GM15510 (cell line): ENCODE measurements around the gene PGM2.

Experiments
- POLR2A ChIP-seq: IDR thresholded peaks from 3 replicates; pipeline ENCODE4 v1.6.1; 2011; ENCODE audit warnings: borderline replicate concordance; ENCODE audit not compliant: insufficient read length; ENCODE audit errors: extremely low read depth

The PGM2 gene

GRCh38 chr4:37826295-37827029 is at the start of gene PGM2:
Gene PGM2, plus strand, starts transcription at chr4:37826686. Its CDS starts 47 bp downstream, at chr4:37826733.
- TF ChIP-seq POLR2A: peak; percentile 96

GRCh38 chr4:37779896-37780295 is 46.6 kb upstream of the PGM2 start:
- TF ChIP-seq POLR2A: no peak

- TF ChIP-seq POLR2A: no peak
These were observed 45.9 kb upstream of the PGM2 start for GRCh38 chr4:37780444-37781130.

- TF ChIP-seq POLR2A: no peak
These were observed 45.4 kb upstream of the PGM2 start for GRCh38 chr4:37781131-37781455.

- TF ChIP-seq POLR2A: no peak
These were observed 37.7 kb upstream of the PGM2 start for GRCh38 chr4:37788819-37789218.

- no peak for TF ChIP-seq POLR2A
These were observed 34.2 kb upstream of the PGM2 start for GRCh38 chr4:37792241-37792640.

GRCh38 chr4:37793562-37793961 is 32.9 kb upstream of the PGM2 start:
- no peak for TF ChIP-seq POLR2A

- TF ChIP-seq POLR2A: no peak
These were observed 32.4 kb upstream of the PGM2 start for GRCh38 chr4:37794056-37794455.

GRCh38 chr4:37795581-37796195 is 30.8 kb upstream of the PGM2 start:
- no peak for TF ChIP-seq POLR2A

GRCh38 chr4:37797374-37797773 is 29.1 kb upstream of the PGM2 start:
- no peak for TF ChIP-seq POLR2A

GRCh38 chr4:37797923-37798322 is 28.6 kb upstream of the PGM2 start:
- no peak for TF ChIP-seq POLR2A

GRCh38 chr4:37798616-37799015 is 27.9 kb upstream of the PGM2 start:
- no peak for TF ChIP-seq POLR2A

GRCh38 chr4:37799941-37800554 is 26.4 kb upstream of the PGM2 start:
- no peak for TF ChIP-seq POLR2A

- TF ChIP-seq POLR2A: no peak
These were observed 24.3 kb upstream of the PGM2 start for GRCh38 chr4:37802068-37802666.
